DOHH2 (cell line): ENCODE data around the gene CLTC.

Experiments used
- H3F3A ChIP-seq: fragments of 200-600 bp; sonication (generic), shearing (Covaris generic); 2 replicates; pipeline ENCODE4 v1.6.0; 2016; ENCODE audit warnings: antibody characterized with exemption, mild to moderate bottlenecking; ENCODE audit not compliant: control insufficient read depth, insufficient read depth
- H3K27ac ChIP-seq: fragments of 200-600 bp; sonication (generic); 2 replicates; pipeline ENCODE4 v1.5.1; 2014; ENCODE audit warnings: low read depth, mild to moderate bottlenecking, low read length, moderate library complexity
- H3K27me3 ChIP-seq: fragments of 200-600 bp; sonication (generic); 2 replicates; pipeline ENCODE4 v1.6.1; 2014; ENCODE audit warnings: mild to moderate bottlenecking, low read length, mixed read lengths; ENCODE audit not compliant: control insufficient read depth
- H3K36me3 ChIP-seq: fragments of 200-600 bp; sonication (generic); 2 replicates; pipeline ENCODE4 v1.6.1; 2014; ENCODE audit warnings: mild to moderate bottlenecking, low read length, moderate library complexity, mixed read lengths; ENCODE audit not compliant: control insufficient read depth
- H3K4me1 ChIP-seq: fragments of 200-600 bp; sonication (generic); 2 replicates; pipeline ENCODE4 v1.6.1; 2014; ENCODE audit warnings: mild to moderate bottlenecking, low read length, mixed read lengths; ENCODE audit not compliant: control insufficient read depth
- H3K4me2 ChIP-seq: fragments of 200-600 bp; sonication (generic); 2 replicates; pipeline ENCODE4 v1.6.0; 2014; ENCODE audit warnings: mild to moderate bottlenecking, low read length, moderate library complexity
- H3K4me3 ChIP-seq: fragments of 200-600 bp; sonication (generic); 2 replicates; pipeline ENCODE4 v1.5.1; 2014; ENCODE audit warnings: mild to moderate bottlenecking, low read length, mixed read lengths
- H3K79me2 ChIP-seq: fragments of 200-600 bp; sonication (generic); 2 replicates; pipeline ENCODE4 v1.6.1; 2014; ENCODE audit warnings: mild to moderate bottlenecking, low read length, mixed read lengths; ENCODE audit not compliant: control insufficient read depth
- H3K9me2 ChIP-seq: fragments of 200-600 bp; sonication (generic); replicated peaks from 2 replicates; pipeline ENCODE4 v1.6.1; 2014; ENCODE audit warnings: mild to moderate bottlenecking, low read length, mixed read lengths; ENCODE audit not compliant: control insufficient read depth
- H3K9me3 ChIP-seq: fragments of 200-600 bp; sonication (generic); 2 replicates; pipeline ENCODE4 v1.6.1; 2014; ENCODE audit warnings: antibody characterized with exemption, low read length, mixed read lengths; ENCODE audit not compliant: control insufficient read depth, insufficient read depth
- H4K20me1 ChIP-seq: fragments of 200-600 bp; sonication (generic); 2 replicates; pipeline ENCODE4 v1.6.0; 2014; ENCODE audit warnings: low read depth, mild to moderate bottlenecking, antibody characterized with exemption, low read length, moderate library complexity; ENCODE audit not compliant: control insufficient read depth, insufficient read depth
- CTCF ChIP-seq: fragments of 200-600 bp; sonication (generic); IDR thresholded peaks from one replicate; pipeline ENCODE4 v1.5.1; 2014; ENCODE audit warnings: antibody characterized with exemption, mild to moderate bottlenecking, low read depth, low read length; ENCODE audit not compliant: poor library complexity, severe bottlenecking
- EZH2phosphoT487 ChIP-seq: fragments of 200-600 bp; sonication (generic); IDR thresholded peaks from 2 replicates; pipeline ENCODE4 v1.6.1; 2017; ENCODE audit warnings: borderline replicate concordance, mild to moderate bottlenecking, antibody characterized with exemption, low read length, moderate library complexity, mixed read lengths

Gene CLTC

GRCh38 chr17:59734226-59734625 lies 114.5 kb downstream of the CLTC start:
- H3K27ac ChIP-seq: no peak overlapping the region
- no peaks in the 10 kb centered on the region for H3K27me3 ChIP-seq
- no peaks in the 10 kb centered on the region for H3K9me2 ChIP-seq
- peaks cover 9% of the 10 kb centered on the region for H3K79me2 ChIP-seq
- H3K9me3 ChIP-seq: no peaks in the 10 kb centered on the region
- no peak overlapping the region for H3K4me3 ChIP-seq
- H3F3A ChIP-seq: peaks cover 7% of the 10 kb centered on the region; the same call in 1 of the 2 replicates
- H4K20me1 ChIP-seq: no peaks in the 10 kb centered on the region
- peaks cover 20% of the 10 kb centered on the region for H3K36me3 ChIP-seq
- TF ChIP-seq CTCF: no peak
- TF ChIP-seq EZH2phosphoT487: no peak
- no peak overlapping the region for H3K4me2 ChIP-seq
- peaks cover 5% of the 10 kb centered on the region for H3K4me1 ChIP-seq

- no peak overlapping the region for H3K27ac ChIP-seq
- H3F3A ChIP-seq: peaks cover 5% of the 10 kb centered on the region; the same call in 1 of the 2 replicates
- TF ChIP-seq CTCF (no peak), EZH2phosphoT487 (no peak)
- peaks cover 22% of the 10 kb centered on the region for H3K36me3 ChIP-seq
- no peaks in the 10 kb centered on the region for H3K27me3 ChIP-seq
- no peaks in the 10 kb centered on the region for H3K9me2 ChIP-seq
- no peaks in the 10 kb centered on the region for H3K79me2 ChIP-seq
- no peaks in the 10 kb centered on the region for H4K20me1 ChIP-seq
- no peaks in the 10 kb centered on the region for H3K9me3 ChIP-seq
- no peaks in the 10 kb centered on the region for H3K4me1 ChIP-seq
- H3K4me2 ChIP-seq: no peak overlapping the region
- H3K4me3 ChIP-seq: no peak overlapping the region
Observed at GRCh38 chr17:59737324-59737723, 117.6 kb downstream of the CLTC start.

DNA sequence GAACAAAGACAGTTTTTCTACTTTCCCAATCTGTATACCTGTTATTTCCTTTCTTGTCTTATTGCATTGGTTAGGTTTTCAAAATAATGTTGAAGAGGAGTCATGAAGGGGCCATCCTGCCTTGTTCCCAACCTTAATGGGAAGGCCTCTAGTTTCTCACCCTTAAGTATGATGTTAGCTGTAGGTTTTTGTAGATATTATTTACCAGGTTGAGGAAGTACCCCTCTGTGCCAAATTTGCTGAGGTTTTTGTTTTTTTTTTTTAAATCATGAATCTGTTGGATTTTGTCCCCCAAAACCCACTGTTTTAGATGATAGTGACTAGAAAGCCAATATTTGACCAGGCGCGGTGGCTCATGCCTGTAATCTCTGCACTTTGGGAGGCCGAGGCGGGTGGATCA lies 124.1 kb downstream of the CLTC start:
- Histone ChIP-seq H3K4me1 (peaks cover 23% of the 10 kb centered on the region), H3K9me2 (no peaks in the 10 kb centered on the region), H3K4me3 (no peak overlapping the region), H3K9me3 (no peaks in the 10 kb centered on the region), H3K36me3 (peaks cover 2% of the 10 kb centered on the region; the same call in 1 of the 2 replicates), H3F3A (peaks cover 28% of the 10 kb centered on the region), H4K20me1 (no peaks in the 10 kb centered on the region), H3K27ac (no peak overlapping the region), H3K27me3 (no peaks in the 10 kb centered on the region), H3K79me2 (no peaks in the 10 kb centered on the region), H3K4me2 (no peak overlapping the region)
- TF ChIP-seq EZH2phosphoT487 (no peak), CTCF (no peak)

DNA sequence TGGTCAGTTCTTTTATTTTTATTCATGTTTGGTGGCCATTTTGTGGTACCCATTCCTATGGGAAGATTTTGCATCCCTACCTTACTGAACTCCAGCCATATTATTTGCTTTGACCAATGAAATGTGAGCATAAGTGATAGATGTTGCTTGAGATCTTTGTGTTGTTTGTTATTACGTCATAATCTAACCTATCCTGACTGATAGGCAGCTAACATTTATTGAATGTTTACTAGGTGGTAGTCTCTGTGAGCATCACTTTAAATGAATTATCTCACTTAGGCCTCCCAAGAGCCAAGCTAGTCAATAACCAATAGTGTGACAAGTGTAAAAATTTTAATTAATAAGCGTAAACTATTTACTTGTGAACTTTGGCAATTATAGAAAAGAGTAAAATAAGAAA lies 125.3 kb downstream of the CLTC start:
- no peak overlapping the region for H3K27ac ChIP-seq
- H3K4me3 ChIP-seq: no peak overlapping the region
- no peaks in the 10 kb centered on the region for H3K27me3 ChIP-seq
- H3K4me2 ChIP-seq: no peak overlapping the region
- H3K9me3 ChIP-seq: no peaks in the 10 kb centered on the region
- peaks cover 35% of the 10 kb centered on the region for H3K4me1 ChIP-seq
- no peaks in the 10 kb centered on the region for H3K79me2 ChIP-seq
- no peak for TF ChIP-seq EZH2phosphoT487
- no peak for TF ChIP-seq CTCF
- peaks cover 38% of the 10 kb centered on the region for H3F3A ChIP-seq
- 0 out of 2 replicates have a peak, but pooled peaks cover 2% of the 10 kb centered on the region for H3K36me3 ChIP-seq
- H3K9me2 ChIP-seq: no peaks in the 10 kb centered on the region
- H4K20me1 ChIP-seq: no peaks in the 10 kb centered on the region
